ENCODE data around the gene GPER1.

Gene GPER1

DNA sequence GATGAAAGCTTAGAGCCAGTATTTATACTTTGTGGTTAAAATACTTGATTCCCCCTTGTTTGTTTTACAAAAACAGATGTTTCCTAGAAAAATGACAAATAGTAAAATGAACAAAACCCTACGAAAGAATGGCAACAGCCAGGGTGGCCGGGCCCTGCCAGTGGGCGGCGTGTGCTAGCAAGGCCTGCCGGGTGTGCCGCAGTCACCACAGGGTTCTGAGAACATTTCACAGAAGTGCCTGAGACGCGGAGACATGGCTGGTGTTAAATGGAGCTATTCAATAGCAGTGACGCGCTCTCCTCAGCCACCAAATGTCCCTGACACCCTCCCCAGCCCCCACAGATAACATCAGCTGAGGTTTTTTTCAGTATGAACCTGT lies 29.1 kb upstream of the GPER1 start:
- FAIRE-seq (no peak), DNase-seq (ENCODE audit: insufficient read length, low spot score) (no peak)
- TF ChIP-seq, protein P1, sequence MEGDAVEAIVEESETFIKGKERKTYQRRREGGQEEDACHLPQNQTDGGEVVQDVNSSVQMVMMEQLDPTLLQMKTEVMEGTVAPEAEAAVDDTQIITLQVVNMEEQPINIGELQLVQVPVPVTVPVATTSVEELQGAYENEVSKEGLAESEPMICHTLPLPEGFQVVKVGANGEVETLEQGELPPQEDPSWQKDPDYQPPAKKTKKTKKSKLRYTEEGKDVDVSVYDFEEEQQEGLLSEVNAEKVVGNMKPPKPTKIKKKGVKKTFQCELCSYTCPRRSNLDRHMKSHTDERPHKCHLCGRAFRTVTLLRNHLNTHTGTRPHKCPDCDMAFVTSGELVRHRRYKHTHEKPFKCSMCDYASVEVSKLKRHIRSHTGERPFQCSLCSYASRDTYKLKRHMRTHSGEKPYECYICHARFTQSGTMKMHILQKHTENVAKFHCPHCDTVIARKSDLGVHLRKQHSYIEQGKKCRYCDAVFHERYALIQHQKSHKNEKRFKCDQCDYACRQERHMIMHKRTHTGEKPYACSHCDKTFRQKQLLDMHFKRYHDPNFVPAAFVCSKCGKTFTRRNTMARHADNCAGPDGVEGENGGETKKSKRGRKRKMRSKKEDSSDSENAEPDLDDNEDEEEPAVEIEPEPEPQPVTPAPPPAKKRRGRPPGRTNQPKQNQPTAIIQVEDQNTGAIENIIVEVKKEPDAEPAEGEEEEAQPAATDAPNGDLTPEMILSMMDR (IDR thresholded peaks at IDR 0.05; ENCODE audit: insufficient read depth, missing control alignments): no peak

DNA sequence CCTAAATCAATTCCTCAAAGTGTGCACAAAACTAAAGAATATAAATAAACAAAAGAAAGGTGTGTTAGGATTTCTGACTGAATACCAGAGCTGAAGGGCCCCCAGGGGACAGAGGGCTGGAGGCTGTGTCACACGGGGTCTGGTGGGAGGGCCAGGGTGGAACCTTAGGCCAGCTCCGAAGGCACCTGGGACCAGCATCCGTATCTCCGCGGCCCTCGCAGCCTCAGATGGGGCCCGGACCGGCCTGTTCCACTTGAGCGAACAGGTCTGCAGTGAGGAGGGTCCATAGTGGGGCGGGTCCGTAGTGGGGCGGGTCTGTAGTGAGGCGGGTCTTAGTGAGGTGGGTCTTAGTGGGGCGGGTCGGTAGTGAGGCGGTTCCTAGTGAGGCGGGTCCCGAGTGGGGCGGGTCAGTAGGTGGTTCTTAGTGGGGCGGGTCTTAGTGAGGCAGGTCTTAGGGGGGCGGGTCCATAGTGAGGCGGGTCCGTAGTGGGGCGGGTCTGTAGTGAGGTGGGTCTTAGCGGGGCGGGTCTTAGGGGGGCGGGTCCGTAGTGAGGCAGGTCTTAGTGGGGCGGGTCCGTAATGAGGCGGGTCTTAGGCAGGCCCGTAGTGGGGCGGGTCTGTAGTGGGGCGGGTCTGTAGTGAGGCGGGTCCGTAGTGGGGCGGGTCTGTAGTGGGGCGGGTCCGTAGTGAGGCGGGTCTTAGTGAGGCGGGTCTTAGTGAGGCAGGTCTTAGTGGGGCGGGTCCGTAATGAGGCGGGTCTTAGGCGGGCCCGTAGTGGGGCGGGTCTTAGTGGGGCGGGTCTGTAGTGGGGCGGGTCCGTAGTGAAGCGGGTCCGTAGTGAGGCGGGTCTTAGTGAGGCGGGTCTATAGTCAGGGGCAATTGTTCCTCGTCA lies 28.5 kb upstream of the GPER1 start:
- FAIRE-seq: no peak
- peak; percentile 90 for DNase-seq (ENCODE audit: insufficient read length, low spot score)
- TF ChIP-seq, protein P1 (IDR thresholded peaks at IDR 0.05; ENCODE audit: insufficient read depth, missing control alignments): no peak

DNA sequence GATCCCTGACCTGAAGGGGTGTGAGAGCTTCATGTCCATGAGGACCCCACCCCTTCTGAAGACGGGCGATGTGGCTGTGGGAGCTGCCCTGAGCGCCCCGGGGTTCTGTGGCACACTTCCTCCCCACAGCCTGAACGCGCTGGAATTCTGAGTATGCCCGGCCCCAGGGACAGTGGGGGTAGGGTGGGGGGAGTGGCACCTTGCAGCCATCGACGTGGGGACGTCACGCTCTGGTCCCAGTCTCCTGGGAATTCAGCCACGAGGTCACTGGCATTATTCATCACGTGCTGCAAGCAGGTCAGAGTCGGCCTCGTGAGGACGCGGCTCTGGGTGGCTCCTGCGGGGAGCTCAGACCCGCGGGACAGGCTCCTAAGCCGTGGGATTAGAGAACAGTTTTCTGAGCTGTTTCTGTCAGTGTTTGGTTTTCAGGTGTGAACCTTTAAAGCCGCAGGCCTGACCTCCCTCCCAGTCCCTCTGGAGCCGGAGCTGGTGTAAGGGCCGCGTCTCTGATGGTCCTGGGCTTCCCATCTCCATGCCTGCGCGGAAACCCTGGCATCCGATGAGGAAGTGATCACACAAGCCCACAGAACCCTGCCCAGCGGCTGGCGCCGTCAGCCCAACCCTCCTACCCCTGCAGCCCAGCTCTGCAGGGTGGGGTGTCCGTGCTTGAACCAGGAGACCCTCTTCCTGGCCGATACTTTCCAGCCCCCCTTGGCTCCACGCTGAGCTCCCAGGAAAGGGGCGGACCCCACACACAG lies 27.4 kb upstream of the GPER1 start:
- no peak for FAIRE-seq
- peak; percentile 78 for DNase-seq (ENCODE audit: insufficient read length, low spot score)
- TF ChIP-seq, protein P1 (IDR thresholded peaks at IDR 0.05; ENCODE audit: insufficient read depth, missing control alignments): no peak

DNA sequence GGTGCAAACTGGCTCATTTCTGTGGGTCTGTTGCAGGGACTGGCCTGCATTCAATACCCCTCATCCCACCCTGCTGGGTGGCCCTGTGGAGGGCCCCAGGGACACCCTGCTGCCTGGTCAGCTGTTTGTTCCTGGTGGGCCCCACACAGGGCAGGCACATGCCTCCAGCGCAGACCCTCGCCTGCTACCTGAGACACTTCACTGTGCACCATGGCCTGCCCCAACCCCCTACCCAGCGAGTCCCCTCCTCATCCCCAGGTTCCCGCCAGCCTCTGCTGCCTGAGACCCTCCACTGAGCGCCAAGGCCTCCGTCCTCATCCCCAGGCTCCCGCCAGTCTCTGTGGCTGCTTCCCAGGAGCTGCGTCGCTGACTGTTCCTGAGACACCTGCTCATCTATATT lies 26.7 kb upstream of the GPER1 start:
- DNase-seq (ENCODE audit: insufficient read length, low spot score) (no peak), FAIRE-seq (no peak)
- TF ChIP-seq, protein P1 (IDR thresholded peaks at IDR 0.05; ENCODE audit: insufficient read depth, missing control alignments): no peak

DNA sequence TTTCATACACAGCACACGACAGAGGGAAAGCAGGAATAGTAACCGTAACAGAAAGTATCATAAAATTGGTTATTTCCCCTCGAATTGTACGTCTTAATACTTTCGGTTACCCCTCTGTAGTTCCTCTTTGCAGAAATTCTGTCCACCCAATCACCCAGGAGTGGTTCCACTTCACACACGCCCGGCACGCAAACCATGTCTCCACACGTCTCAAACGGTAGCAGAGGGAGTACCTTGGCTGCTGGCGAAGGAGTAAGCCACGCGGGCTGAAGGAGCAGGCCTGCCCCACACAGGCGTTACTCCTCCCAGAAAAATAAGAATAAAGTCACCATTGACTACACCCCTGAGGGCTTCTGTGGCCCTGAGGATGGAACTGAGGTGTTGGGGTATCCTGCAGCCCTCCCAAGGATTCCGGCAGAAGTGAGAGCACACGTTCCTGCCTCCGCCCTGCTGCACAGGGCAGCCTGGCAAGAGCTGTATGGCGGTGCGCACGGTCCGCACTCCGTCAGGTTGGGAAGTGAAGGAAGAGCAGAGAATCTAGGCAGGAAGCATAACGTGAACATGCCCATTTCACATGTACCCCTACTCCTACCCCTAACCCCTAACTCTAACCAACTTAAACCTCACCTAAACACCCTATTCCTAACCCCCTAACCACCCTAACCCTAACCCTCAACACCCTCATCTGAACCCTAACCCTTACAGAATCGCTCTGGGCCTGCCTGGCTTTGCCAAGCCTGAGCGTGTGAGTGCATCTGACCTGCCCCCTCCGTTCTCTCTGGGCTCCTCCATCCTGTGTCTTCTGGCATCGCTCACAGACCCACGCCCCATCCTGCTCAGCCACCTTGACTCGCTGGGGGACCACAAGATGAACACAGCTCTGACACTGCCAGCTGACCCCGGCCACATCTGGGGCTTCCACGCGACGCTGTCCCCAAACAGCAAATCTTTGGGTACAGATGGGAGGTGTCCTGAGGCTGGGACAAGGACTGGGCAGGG lies 25.3 kb upstream of the GPER1 start:
- TF ChIP-seq, protein P1 (IDR thresholded peaks at IDR 0.05; ENCODE audit: insufficient read depth, missing control alignments): no peak
- FAIRE-seq (no peak), DNase-seq (ENCODE audit: insufficient read length, low spot score) (no peak)

DNA sequence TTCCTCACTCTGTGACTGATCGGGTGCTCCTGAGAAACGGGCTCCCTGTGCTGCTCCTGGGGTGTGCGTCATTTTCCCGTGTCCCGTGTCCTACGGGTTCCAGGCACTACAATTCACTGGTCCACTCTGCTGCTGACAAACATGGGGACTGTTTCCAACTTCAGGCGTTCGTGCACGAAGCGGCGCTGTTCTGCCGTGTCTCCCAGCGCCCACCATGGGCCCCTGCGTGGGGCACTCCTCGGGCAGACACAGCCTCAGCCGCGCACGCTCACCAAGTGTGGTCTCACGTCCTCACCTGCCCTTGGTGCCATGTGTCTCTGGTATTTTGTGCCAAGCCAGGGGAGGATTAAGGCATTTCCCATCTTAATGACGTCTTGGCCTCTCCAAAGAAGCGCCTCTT lies 24.6 kb upstream of the GPER1 start:
- DNase-seq (ENCODE audit: insufficient read length, low spot score): no peak
- TF ChIP-seq, protein P1 (IDR thresholded peaks at IDR 0.05; ENCODE audit: insufficient read depth, missing control alignments): no peak
- no peak for FAIRE-seq

Measured in D721Med (cell line).